ENCODE measurements around the gene STRIP1.

Gene STRIP1

GRCh38 chr1:110053552-110054428, 19.4 kb downstream of the STRIP1 start:
- peak; percentile 34 for DNase-seq

DNA sequence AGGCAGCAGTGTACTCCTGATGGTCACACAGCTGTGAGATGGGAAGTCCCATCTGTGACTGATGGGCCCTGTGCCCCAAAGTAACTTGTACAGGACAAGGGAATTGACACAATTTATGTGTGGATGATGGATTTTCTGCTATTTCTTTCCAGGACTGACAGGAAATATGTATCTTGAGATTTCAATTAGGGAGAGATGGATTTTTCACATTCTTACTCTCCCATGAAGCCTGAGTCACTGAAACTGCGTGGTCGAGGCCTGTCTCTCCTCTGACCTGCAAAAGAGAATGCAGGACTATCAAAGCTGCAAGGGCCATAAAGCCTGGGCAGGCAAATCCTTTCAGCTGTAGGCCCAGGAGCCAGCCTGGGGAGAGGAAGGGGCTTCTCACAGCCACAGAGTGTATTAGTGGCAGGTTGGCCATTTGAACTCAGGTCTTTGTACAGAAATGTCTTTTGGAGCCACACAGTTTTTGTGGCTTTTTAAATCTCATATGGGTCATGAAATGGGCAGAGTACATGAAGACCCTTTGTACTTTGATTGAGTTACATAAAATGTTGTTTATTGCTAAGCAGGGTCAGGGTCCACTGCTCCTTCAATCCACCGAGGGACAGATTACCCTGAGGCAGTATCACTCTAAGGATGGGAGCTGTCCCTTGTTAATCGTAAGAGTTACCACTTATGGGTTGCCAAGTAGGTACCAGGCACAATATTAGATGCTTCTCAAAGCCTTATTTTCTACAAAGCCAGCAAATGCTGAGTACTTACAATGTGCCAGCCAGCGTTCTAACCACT, 21.3 kb downstream of the STRIP1 start:
- peak; percentile 76 for DNase-seq

DNA sequence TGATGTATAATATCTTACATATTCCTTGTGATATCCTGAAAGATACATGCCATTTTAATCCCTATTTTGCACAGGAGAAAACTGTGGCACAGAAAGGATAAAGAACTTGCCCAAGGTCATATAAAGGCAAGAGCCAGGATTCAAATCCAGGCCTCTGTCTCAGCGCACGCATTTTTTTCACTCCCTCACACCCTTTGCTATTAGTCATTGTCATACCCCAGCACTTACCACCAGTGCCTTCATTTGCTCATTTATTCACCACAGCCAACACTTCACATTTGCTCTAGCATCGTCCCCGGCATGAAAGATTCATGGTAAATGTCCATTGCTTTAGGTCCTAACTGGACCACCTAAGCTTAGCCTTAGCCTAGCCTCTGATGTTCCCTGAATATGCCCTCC, 21.9 kb downstream of the STRIP1 start:
- no peak for DNase-seq

DNA sequence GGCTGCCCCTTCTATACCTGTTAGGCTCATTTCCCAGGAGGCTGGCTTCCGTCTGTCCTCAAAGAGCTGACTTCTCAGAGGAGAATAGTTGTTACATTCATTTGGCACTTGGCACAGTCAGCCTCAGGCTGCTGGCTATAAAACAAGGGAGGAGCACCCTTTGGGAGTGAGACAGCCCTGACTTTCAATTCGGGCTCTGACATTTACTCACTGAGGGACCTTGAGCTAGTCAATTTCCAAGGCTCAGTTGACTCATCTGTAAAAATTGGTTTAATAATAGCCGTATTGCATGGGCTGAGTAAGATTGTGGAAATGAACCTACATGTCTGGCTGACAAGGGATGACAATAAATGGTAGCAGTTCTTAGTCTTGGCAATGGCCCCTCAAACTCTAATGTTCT, 22.4 kb downstream of the STRIP1 start:
- DNase-seq = peak; percentile 72

DNA sequence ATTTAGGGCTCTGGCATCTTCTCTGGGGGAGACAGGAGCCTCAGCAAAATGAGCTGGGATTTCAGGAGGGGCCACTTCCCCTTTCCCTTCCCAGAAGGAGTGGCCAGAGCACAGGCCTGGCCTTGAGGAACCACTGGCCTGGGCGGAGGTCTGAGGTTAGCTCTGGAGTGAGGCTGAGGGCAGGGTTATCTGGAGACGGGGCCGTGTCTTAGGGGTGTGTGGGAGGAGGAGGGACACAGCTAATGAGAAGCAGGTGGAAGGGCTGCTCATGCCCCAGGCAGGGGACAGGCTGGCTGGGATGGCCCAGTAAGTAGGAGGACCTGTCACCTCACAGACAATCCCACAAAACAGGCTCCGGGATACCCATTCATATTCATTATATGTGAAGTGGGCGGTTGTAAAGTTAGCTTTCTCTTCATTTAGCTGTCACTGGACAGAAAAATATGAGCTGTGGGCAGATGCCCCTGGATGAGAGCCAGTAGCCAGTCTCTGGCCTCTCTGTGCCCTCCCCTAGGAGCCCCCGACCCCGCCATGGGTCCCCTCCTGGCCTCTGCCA, 23.6 kb downstream of the STRIP1 start:
- no peak for DNase-seq

DNA sequence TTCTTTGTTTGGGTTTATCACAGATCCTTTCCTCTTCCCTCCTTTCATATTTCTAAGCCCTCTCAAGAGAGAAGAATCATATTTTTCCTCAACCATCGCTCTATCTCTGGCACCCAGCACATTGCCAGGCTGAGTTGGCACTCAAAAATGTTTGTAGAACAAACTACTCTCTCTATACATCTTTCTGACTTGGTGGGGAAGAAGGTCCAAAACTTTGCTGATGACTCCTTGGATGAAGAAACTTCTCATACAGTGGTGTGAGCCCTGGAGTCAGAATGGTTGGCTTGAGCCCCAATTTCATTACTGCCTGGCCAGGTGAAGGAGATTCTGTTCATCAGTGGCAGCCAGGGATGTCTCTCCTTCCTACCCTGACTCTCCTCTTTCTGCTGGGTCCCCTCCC, 24.2 kb downstream of the STRIP1 start:
- DNase-seq = no peak

GRCh38 chr1:110059133-110059863, 24.9 kb downstream of the STRIP1 start:
- DNase-seq = peak; percentile 25

GRCh38 chr1:110060034-110060661, 25.7 kb downstream of the STRIP1 start:
- no peak for DNase-seq

DNA sequence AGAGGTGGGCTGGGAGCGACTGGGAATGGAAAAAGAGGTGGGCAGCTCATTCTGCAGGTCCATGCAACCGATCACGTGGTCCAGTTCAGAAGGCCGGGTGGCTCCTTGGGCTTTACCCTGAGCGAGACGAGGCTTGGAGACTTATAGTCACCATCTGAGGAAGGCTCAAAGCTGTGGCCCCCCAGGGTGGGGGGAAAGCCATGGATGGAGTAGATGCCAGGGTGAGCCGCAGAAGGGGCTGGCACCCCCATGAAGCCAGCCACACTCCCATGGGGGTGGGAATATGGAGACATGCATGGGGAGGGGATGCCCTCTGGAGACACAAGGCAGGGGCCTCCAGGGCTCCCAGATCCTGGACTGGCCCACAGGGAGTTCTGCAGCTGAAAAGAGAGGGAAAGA, 26.2 kb downstream of the STRIP1 start:
- no peak for DNase-seq

DNA sequence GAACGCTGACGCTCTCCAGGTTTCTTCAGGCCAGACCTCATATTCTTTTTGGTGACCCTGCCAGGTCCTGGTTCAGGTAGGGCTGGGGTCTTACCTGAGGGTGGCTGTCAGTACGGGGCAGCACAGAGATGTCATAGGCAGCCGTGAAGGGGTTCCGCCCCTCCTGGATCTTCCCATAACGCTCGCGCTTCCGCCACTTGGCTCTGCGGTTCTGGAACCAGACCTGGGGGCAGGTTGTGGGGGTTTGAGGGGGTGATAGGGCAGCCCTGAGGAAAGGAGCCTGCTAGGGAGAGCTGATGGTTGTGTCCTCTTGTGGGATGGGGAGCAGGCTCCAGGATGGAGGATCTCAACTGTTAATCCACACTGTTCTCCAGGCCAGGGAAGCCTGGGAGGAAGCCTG, 26.9 kb downstream of the STRIP1 start:
- no peak for DNase-seq

DNA sequence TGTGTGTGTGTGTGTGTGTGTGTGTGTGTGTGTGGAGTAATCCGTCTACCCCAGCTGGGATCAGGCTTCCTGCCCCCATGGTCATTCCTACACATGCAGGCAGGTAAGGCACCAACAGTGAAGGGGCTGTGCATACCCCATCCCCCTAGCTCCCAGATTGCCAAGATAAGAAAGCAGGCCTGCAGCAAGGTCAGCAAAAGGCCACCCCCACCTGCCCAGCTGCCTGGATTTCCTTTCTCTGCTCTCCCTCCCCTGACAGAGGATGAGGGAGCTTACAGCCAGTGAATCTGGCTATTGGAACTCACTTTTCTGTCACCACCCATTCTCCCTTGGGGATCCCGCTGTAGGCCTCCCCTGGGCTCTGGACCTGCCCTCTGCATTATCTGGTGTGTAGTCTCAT, 28.2 kb downstream of the STRIP1 start:
- no peak for DNase-seq

DNA sequence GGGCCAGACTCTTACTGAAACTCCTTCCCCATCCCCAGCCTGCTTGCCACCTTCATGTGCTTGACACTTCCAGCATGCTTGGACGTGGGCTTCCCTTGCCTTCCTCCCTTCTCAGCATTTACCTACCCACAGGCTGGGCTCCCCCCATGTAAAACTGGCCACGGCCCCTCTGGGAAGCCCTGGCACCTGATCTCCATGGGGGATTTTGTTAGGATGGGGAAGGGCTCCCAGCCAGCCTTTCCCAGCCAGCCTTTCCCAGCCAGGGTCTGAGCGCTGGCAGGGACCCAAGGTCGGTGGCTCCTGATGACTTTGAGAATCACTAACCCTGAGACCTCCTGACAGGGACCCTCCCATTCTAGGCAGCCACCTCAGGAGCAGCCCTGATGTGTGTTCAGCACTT, 29.4 kb downstream of the STRIP1 start:
- no peak for DNase-seq

DNA sequence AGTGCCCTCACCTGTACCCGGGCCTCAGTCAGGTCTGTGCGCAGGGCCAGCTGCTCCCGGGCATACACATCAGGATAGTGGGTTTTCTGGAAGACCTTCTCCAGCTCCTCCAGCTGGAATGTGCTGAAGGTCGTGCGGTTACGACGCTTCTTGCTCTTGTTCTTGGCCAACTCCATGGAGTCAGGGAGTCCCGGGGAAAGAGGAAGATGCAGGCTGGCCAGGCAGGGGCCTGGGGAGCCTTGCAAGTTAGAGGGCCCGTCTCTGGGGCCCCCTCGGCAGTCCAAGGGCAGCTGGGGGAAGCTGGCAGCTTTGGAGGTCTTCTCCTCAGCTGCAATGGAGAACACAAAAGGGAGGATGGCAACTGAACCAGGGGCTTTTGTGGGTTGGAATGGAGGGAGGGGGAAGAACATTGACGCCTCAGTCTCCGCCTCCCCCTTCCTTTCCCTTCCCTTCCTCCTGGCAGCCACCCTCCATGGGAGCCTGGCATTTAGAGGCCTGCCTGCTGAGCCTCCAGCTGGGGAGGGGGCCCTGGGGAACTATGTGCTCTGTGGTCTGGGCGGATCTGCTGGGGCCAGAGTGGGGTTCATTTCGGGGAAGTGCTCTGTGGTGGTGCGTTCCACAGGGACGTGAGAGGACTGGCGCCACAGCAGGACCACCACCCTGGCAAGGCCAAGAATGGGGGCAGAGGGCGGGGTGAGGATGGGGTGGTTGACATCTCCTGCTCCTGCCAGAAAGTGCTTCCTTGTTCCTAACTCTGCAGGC, 30.3 kb downstream of the STRIP1 start:
- DNase-seq = no peak

DNA sequence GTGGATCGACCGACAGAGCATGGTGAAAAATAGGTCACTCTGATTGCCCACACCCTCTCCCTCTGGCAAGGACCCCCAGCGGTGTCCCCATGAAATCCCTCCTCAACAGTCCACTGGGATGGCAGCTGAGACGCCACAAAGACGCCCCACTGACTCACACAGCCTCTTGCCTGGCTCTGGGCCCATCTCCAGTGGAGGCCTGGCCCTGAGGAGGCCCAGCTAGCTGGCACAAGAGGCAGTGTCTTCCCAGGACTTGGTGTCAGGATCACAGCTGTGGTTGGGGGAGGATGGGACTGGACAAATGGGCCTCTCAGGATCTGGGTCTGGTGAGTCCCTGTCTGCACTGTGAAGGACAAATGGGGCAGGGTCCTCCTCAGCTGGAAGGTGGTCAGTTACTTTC, 31.4 kb downstream of the STRIP1 start:
- DNase-seq = no peak

- DNase-seq = no peak
Measured at GRCh38 chr1:110067479-110067892, 33.1 kb downstream of the STRIP1 start.

GRCh38 chr1:110067893-110068645, 33.6 kb downstream of the STRIP1 start:
- DNase-seq = no peak

DNA sequence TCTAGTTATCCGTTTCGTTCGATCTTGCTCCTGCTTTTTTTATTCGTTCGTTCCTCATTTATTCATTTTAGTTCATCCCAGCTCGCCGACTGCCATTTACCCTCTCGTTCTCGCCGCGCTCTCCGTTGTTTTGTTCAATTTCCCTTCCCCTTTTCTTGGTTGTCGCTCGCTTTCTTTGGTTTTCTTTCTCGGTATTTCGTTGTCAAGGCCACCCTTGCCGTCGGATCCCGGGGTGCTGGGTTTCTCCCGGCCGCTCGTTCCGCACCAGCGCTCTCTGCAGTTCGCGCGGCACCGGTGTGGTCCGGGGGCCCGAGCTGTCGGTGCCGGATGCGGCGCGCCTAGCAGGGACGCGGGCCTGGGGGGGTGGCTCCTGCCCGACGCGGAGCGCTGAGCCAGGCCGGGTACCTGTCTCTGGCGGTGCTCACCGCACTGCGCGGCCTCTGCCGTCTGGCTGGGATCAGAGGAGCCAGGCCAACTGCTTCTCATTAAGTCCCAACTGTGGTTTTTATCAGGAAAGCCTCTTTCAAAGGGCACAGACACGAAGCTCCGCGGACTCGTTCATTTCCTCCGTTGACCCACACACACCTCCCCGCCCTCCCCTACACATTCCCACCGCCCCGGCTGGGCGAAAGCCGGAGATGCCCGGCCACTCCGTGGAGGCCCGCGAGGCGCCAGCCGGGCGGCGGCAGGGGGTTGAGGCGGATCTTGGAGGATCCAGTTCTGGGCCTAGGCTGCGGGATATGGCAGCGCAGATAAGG, 34.4 kb downstream of the STRIP1 start:
- DNase-seq = no peak

DNA sequence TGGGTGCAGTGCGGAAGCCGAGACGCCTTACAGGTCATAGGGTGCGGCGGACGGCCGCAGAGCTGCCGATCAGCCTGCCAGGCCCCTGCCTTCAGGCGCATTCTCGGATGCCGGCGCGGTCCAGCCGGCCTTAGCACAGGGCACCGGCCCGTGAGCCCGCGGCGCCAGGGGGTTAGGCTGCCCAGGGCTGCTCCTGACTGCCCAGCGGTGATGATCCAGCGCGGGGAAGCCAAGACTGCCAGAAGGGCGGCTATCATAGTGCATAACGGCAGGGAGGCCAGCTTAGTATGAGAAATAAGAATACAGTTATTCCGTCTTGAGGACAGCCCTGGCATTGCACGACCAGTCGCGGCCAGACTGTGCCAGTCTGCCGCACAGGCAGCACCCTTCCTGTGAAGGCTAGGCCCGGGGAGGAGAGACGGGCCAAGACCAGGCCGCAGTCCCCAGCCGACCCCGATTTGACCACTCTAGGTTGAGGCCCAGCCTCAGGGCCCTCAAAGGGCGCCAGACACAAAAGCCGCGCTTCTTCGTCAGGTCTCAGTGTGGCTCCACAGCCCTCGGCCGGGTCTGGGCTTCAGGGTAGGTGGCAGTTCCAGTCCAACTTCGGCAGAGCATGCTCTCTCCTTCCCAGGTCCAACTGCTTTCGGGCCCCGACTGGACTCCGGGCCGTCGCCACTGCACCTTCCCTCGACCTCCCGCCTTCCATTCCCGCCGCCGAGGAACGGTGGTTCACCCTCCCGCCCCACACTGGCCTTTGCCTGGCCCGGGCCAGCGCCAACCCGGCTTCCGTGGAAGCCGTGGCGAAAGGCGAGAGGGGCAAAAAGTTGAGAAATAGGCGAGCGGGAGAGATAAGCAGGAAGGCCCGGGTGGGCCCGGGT, 35.2 kb downstream of the STRIP1 start:
- no peak for DNase-seq

GRCh38 chr1:110070282-110070669, 35.9 kb downstream of the STRIP1 start:
- no peak for DNase-seq

Data from fibroblast of upper back skin (primary cell).